Measurements from ENCODE around the gene AP2M1. TPM values are rescaled to one million over a fixed set of nuclear protein-coding genes. Genes with fewer than 3 reads are reported as not detected.
"Not testable (repeated sequence)": the region's sequence is repeated elsewhere in the genome, so short reads cannot be mapped to it uniquely, and the experiment has no call there.

Gene AP2M1
- total RNA-seq, 1 experiment from 2014 or later = 353 TPM

DNA sequence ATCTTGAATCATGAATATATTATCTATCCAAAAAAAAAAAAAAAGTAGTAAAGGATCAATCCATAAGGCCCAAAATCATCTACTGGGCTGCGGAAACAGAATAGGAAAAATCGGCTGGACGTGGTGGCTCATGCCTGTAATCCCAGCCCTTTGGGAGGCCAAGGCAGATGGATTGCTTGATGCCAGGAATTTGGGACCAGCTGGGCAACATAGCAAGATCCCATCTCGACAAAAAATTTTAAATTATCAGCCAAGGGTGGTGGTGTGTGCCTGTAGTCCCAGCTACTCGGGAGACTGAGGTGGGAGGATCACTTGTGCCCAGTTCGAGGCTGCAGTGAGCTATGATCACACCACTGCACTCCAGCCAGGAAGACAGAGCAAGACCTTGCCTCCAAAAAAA, 25.5 kb upstream of the AP2M1 start (continued):
- TF ChIP-seq EZH2 (IDR thresholded peaks at IDR 0.05) (no peak), CBX3 (IDR thresholded peaks at IDR 0.05; ENCODE audit: low read depth) (no peak), JUND (IDR thresholded peaks at IDR 0.05) (no peak), RAD21 (IDR thresholded peaks at IDR 0.05; ENCODE audit: low read depth) (no peak), EZH2phosphoT487 (IDR thresholded peaks at IDR 0.05; ENCODE audit: borderline replicate concordance) (no peak)

DNA sequence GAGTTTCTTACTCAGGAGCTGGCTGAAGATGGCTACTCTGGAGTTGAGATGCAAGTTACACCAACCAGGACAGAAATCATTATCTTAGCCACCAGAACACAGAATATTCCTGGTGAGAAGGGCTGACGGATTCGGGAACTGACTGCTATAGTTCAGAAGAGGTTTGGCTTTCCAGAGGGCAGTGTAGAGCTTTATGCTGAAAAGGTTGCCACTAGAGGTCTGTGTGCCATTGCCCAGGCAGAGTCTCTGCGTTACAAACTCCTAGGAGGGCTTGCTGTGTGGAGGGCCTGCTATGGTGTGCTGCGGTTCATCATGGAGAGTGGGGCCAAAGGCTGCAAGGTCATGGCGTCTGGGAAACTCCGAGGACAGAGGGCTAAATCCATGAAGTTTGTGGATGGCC, 24.9 kb upstream of the AP2M1 start:
- H3K4me3 ChIP-seq (replicated peaks in 1 of 2; ENCODE audit: low read depth in 1 of 2, low read length in 2 of 2); H3K4me2 ChIP-seq (ENCODE audit: low read length); BruUV-seq (replicated peaks); H3K9ac ChIP-seq (ENCODE audit: low read length); H3K9me2 ChIP-seq (ENCODE audit: insufficient read depth); H3K27me3 ChIP-seq (ENCODE audit: insufficient read depth, low read length); DNase-seq (ENCODE audit: low read depth, low spot score); H3K79me2 ChIP-seq (ENCODE audit: insufficient read depth, low read length); H4K20me1 ChIP-seq (ENCODE audit: insufficient read depth); H3K9me3 ChIP-seq (ENCODE audit: control insufficient read depth in 1 of 2, insufficient read depth in 1 of 2, low read depth in 1 of 2, low read length in 2 of 2); CTCF ChIA-PET; H3K27ac ChIP-seq (ENCODE audit: low read depth, low read length); H3K36me3 ChIP-seq (ENCODE audit: control insufficient read depth in 1 of 2, insufficient read depth in 2 of 2, low read length in 2 of 2); H2AFZ ChIP-seq (ENCODE audit: low read depth, low read length, poor library complexity, severe bottlenecking): not testable (repeated sequence)
- intact Hi-C loops (cut with micrococcal nuclease) = loop anchor here (1.0 kb wide), 1 partner anchor 140 kb away; no protein-coding TSS in a partner anchor
- POLR2A ChIA-PET = interaction anchor here (1.0 kb wide), 1 partner anchor 15 kb away, joined by 3 read pairs; the partner anchor contains the start of gene EIF2B5
- RAD21 ChIA-PET (ENCODE audit: low non-redundant PET in 1 of 2, low total read pairs in 2 of 2, uncharacterized antibody in 2 of 2, unreplicated experiment in 2 of 2) = interaction anchor here in 1 of 2 experiments (0.6 to 0.8 kb wide), 2 partner anchors 122 to 387 kb away, joined by 4 read pairs; no protein-coding TSS in a partner anchor
- peak; percentile 57 for ATAC-seq
- peaks cover 0 to 24% of the 10 kb centered on the region in 2 experiments; a peak in 2 of 4 replicates for H3K4me1 ChIP-seq (ENCODE audit: control insufficient read depth in 1 of 2, insufficient read depth in 2 of 2, low read length in 2 of 2)
- TF ChIP-seq, protein P1, sequence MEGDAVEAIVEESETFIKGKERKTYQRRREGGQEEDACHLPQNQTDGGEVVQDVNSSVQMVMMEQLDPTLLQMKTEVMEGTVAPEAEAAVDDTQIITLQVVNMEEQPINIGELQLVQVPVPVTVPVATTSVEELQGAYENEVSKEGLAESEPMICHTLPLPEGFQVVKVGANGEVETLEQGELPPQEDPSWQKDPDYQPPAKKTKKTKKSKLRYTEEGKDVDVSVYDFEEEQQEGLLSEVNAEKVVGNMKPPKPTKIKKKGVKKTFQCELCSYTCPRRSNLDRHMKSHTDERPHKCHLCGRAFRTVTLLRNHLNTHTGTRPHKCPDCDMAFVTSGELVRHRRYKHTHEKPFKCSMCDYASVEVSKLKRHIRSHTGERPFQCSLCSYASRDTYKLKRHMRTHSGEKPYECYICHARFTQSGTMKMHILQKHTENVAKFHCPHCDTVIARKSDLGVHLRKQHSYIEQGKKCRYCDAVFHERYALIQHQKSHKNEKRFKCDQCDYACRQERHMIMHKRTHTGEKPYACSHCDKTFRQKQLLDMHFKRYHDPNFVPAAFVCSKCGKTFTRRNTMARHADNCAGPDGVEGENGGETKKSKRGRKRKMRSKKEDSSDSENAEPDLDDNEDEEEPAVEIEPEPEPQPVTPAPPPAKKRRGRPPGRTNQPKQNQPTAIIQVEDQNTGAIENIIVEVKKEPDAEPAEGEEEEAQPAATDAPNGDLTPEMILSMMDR (IDR thresholded peaks at IDR 0.05 in 2 of 3, conservative IDR thresholded peaks at IDR 0.05 in 1 of 3; ENCODE audit: borderline replicate concordance in 1 of 3, insufficient read depth in 1 of 3, low read depth in 2 of 3, low read length in 2 of 3) = peak; percentile 18 to 62 (median 23); a peak in 2 of 6 replicates

Measured in HCT116 (cell line).